Neuron (in vitro differentiated cells): Measurements from ENCODE around the gene RGS6.

ENCODE experiments used
- H2AFZ ChIP-seq: one replicate; pipeline ENCODE4 v1.6.1; 2013; ENCODE audit warnings: low read depth, mild to moderate bottlenecking, inconsistent platforms, low read length, moderate library complexity
- H3K27me3 ChIP-seq: one replicate; pipeline ENCODE4 v1.6.1; 2013; ENCODE audit warnings: low read length; ENCODE audit not compliant: insufficient read depth
- H3K36me3 ChIP-seq: one replicate; pipeline ENCODE4 v1.6.1; 2013; ENCODE audit warnings: low read length; ENCODE audit not compliant: insufficient read depth
- H3K4me1 ChIP-seq: one replicate; pipeline ENCODE4 v1.6.1; 2013; ENCODE audit warnings: low read length; ENCODE audit not compliant: insufficient read depth
- H3K4me3 ChIP-seq: 2 replicates; pipeline ENCODE4 v1.5.1; 2013; ENCODE audit warnings: mild to moderate bottlenecking, low read length, moderate library complexity
- H3K9me3 ChIP-seq: one replicate; pipeline ENCODE4 v1.6.1; 2013; ENCODE audit warnings: low read length

Gene RGS6

GRCh38 chr14:72002731-72003130 is 70.5 kb downstream of the RGS6 start:
- no peaks in the 10 kb centered on the region for H3K36me3 ChIP-seq
- H3K27me3 ChIP-seq, result no peaks in the 10 kb centered on the region
- H3K9me3 ChIP-seq, result no peaks in the 10 kb centered on the region
- H3K4me1 ChIP-seq, result no peaks in the 10 kb centered on the region
- H3K4me3 ChIP-seq, result no peak overlapping the region
- no peak overlapping the region for H2AFZ ChIP-seq

GRCh38 chr14:72008666-72009065 is 76.4 kb downstream of the RGS6 start:
- no peak overlapping the region for H3K4me3 ChIP-seq
- no peaks in the 10 kb centered on the region for H3K9me3 ChIP-seq
- no peak overlapping the region for H2AFZ ChIP-seq
- H3K27me3 ChIP-seq, result no peaks in the 10 kb centered on the region
- no peaks in the 10 kb centered on the region for H3K4me1 ChIP-seq
- no peaks in the 10 kb centered on the region for H3K36me3 ChIP-seq

GRCh38 chr14:72010474-72010873 is 78.2 kb downstream of the RGS6 start:
- Histone ChIP-seq H3K4me1 (no peaks in the 10 kb centered on the region), H3K36me3 (no peaks in the 10 kb centered on the region), H2AFZ (no peak overlapping the region), H3K27me3 (no peaks in the 10 kb centered on the region), H3K4me3 (no peak overlapping the region), H3K9me3 (no peaks in the 10 kb centered on the region)

GRCh38 chr14:72013721-72014345 is 81.6 kb downstream of the RGS6 start:
- Histone ChIP-seq H3K4me1 (no peaks in the 10 kb centered on the region), H3K4me3 (no peak overlapping the region), H3K27me3 (no peaks in the 10 kb centered on the region), H2AFZ (no peak overlapping the region), H3K9me3 (no peaks in the 10 kb centered on the region), H3K36me3 (no peaks in the 10 kb centered on the region)

GRCh38 chr14:72014486-72014885 is 82.3 kb downstream of the RGS6 start:
- Histone ChIP-seq H3K27me3 (no peaks in the 10 kb centered on the region), H3K4me1 (no peaks in the 10 kb centered on the region), H3K36me3 (no peaks in the 10 kb centered on the region), H3K9me3 (no peaks in the 10 kb centered on the region), H3K4me3 (no peak overlapping the region), H2AFZ (no peak overlapping the region)

- Histone ChIP-seq H3K4me3 (no peak overlapping the region), H3K36me3 (no peaks in the 10 kb centered on the region), H3K4me1 (no peaks in the 10 kb centered on the region), H3K9me3 (no peaks in the 10 kb centered on the region), H2AFZ (no peak overlapping the region), H3K27me3 (no peaks in the 10 kb centered on the region)
Observed at GRCh38 chr14:72017290-72017689, 85.1 kb downstream of the RGS6 start.

GRCh38 chr14:72023128-72024042 is 91.2 kb downstream of the RGS6 start:
- Histone ChIP-seq H3K27me3 (no peaks in the 10 kb centered on the region), H3K4me3 (no peak overlapping the region), H3K4me1 (no peaks in the 10 kb centered on the region), H2AFZ (no peak overlapping the region), H3K36me3 (no peaks in the 10 kb centered on the region), H3K9me3 (no peaks in the 10 kb centered on the region)

- H2AFZ ChIP-seq, result no peak overlapping the region
- H3K9me3 ChIP-seq, result no peaks in the 10 kb centered on the region
- no peaks in the 10 kb centered on the region for H3K36me3 ChIP-seq
- no peak overlapping the region for H3K4me3 ChIP-seq
- H3K4me1 ChIP-seq, result no peaks in the 10 kb centered on the region
- no peaks in the 10 kb centered on the region for H3K27me3 ChIP-seq
Observed at GRCh38 chr14:72024043-72024407, 91.8 kb downstream of the RGS6 start.

GRCh38 chr14:72024504-72024903 is 92.3 kb downstream of the RGS6 start:
- H3K27me3 ChIP-seq, result no peaks in the 10 kb centered on the region
- H3K9me3 ChIP-seq, result no peaks in the 10 kb centered on the region
- H2AFZ ChIP-seq, result no peak overlapping the region
- H3K4me3 ChIP-seq, result no peak overlapping the region
- no peaks in the 10 kb centered on the region for H3K36me3 ChIP-seq
- H3K4me1 ChIP-seq, result no peaks in the 10 kb centered on the region

GRCh38 chr14:72026536-72026935 is 94.3 kb downstream of the RGS6 start:
- H3K9me3 ChIP-seq, result no peaks in the 10 kb centered on the region
- H3K36me3 ChIP-seq, result no peaks in the 10 kb centered on the region
- no peaks in the 10 kb centered on the region for H3K27me3 ChIP-seq
- no peaks in the 10 kb centered on the region for H3K4me1 ChIP-seq
- H2AFZ ChIP-seq, result no peak overlapping the region
- no peak overlapping the region for H3K4me3 ChIP-seq

GRCh38 chr14:72027061-72027460 is 94.8 kb downstream of the RGS6 start:
- no peak overlapping the region for H3K4me3 ChIP-seq
- H3K9me3 ChIP-seq, result no peaks in the 10 kb centered on the region
- no peaks in the 10 kb centered on the region for H3K4me1 ChIP-seq
- H2AFZ ChIP-seq, result no peak overlapping the region
- H3K27me3 ChIP-seq, result no peaks in the 10 kb centered on the region
- no peaks in the 10 kb centered on the region for H3K36me3 ChIP-seq

- H2AFZ ChIP-seq, result no peak overlapping the region
- H3K4me1 ChIP-seq, result no peaks in the 10 kb centered on the region
- H3K9me3 ChIP-seq, result no peaks in the 10 kb centered on the region
- no peaks in the 10 kb centered on the region for H3K27me3 ChIP-seq
- no peaks in the 10 kb centered on the region for H3K36me3 ChIP-seq
- H3K4me3 ChIP-seq, result no peak overlapping the region
Observed at GRCh38 chr14:72033365-72033764, 101.1 kb downstream of the RGS6 start.

GRCh38 chr14:72040528-72040927 is 108.3 kb downstream of the RGS6 start:
- no peaks in the 10 kb centered on the region for H3K36me3 ChIP-seq
- no peaks in the 10 kb centered on the region for H3K27me3 ChIP-seq
- H3K9me3 ChIP-seq, result no peaks in the 10 kb centered on the region
- no peak overlapping the region for H2AFZ ChIP-seq
- H3K4me3 ChIP-seq, result no peak overlapping the region
- no peaks in the 10 kb centered on the region for H3K4me1 ChIP-seq
